Right ventricle myocardium inferior (tissue), 1 donor: Measurements from ENCODE around the gene LCORL. TPM values are rescaled to one million over a fixed set of nuclear protein-coding genes. Genes with fewer than 3 reads are reported as not detected.

Source experiments
- ATAC-seq: fragments of 200-7000 bp; cut with Tn5 transposase; one replicate; pipeline ENCODE4 v1.9.1; 2020; ENCODE audit warnings: mild to moderate bottlenecking, moderate library complexity
- DNase-seq: peaks from one replicate; pipeline ENCODE4 v3.0.0; 2021; ENCODE audit errors: missing footprints
- intact Hi-C: fragments of 100-400 bp; cut with DNase I; formaldehyde crosslinking; loops from one replicate; pipeline ENCODE4 v1.11.0; 2022
- total RNA-seq: library from RNA; stranded (reverse); fragmentation: NEBNext Ultra II Directional; extraction: Animal tissue kit (Norgen Biotek cat#: 25700); gene quantifications from one replicate; pipeline ENCODE4 v1.2.1, GENCODE V29; 2021
- donor health status: DM: no; HTN: yes; CAD: no; lungs with severe emphysema.

LCORL gene
- total RNA-seq, 1 donor from 2014 or later, result 8.7 TPM

DNA sequence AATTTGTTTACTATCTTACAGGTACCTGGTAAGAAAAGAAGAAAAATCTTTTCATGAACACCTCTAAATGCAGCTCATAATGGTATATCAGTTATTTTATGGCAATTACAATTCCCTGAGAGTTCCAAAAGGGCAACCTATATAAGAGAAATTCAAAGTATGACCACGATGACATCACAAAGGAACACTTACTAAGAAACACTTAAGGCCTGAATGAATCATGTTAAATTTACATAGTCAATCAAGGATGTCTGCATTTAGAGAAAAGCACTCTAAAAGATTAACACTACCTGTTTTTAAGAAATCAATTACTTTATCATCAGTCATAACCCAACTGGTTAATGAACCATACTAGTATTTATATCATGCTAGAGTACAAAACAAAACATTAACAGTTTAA, 63.9 kb downstream of the LCORL start:
- intact Hi-C loops, result no loop called here
- ATAC-seq (no peak), DNase-seq (no peak)

DNA sequence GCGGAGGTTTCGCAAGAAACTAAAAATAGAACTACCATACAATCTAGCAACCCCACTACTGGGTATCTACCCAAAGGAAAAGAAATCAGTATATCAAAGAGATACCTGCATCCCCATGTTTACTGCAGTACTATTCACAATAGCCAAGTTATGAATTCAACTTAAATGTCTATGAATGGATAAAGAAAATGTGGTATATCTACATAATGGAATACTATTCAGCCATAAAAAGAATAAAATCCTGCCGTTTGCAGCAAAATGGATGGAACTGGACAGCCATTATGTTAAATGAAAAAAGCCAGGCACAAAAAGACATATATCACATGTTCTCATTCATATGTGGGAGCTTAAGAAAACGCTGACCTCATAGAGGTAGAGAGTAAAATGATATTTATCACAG, 65.3 kb downstream of the LCORL start:
- DNase-seq, result no peak
- intact Hi-C loops, result no loop called here
- ATAC-seq, result no peak

DNA sequence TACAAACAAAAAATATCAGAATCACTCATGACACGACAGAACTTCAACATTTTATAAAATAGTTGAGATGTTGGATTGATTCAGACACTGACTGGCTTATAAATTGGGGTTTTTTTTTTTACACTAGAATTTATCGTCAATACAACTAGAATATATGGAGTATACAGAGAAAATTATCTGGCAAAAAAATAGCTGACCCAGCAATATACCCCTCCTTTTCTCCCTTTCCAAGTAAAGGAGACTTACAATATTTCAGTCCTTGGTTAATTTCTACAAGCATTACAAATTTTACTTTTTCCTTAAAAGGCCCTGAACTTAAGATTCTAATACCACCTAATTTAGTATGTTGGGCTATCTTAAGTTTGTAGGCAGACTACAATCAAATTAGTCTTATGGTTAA, 76.3 kb downstream of the LCORL start:
- intact Hi-C loops, result no loop called here
- ATAC-seq, result no peak

DNA sequence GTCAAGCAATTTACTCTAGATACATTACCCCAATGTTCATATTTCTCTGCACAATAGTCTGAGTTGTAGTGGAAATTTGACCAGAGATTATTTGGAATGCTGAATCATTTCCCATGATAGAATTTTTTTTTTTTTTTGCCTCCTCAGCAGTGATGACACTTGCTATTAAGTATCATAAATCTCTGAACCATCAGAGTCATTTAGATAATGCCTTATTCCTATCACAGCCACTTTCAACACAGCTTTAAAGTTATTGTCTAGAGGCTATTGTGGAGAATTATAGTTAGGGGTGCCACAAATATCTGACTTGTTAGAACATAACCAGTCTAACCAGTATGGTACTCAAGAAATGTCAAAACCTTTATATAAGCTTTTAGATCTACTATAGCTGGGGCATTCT, 79.8 kb downstream of the LCORL start:
- no peak for ATAC-seq

More for the DNA sequence above, 76.3 kb downstream of the LCORL start:
- no peak for DNase-seq

DNA sequence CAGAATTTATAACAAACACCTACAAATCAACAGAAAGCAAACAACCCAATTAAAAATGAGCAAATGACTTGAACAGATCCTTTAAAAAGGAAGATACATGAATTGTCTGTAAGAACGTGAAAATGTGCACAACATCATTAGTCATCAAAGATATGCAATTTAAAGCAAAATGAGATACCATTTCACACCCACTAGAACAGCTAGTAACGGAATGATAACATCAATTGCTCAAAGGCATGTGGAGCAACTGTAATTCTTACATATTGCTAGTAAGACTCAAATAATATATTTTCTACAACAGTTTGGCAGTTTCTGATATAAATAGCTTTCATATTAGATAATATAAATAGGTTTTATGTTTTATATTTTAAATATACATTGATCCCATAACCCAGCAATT, 82.5 kb downstream of the LCORL start:
- no peak for DNase-seq
- ATAC-seq, result no peak
- intact Hi-C loops, result no loop called here

More for the DNA sequence above, 79.8 kb downstream of the LCORL start:
- intact Hi-C loops, result no loop called here
- DNase-seq, result no peak

DNA sequence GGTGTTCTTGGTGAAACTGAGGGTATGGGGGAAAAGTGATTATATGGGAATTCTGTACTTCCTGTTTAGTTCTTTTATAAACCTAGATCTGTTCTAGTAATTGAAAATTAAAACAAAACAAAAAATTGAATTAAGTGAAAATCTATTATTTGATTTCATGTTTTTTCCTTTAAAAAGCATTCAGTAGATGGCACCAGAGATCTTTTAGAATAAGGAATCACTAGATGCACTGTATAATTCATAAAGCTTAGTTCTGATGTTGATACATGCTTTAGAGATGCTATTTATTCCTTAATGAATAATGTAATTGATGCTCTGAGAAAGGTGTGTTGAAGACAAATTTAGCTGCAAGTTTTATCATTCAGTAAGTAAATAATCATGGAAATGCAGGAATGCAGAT, 87.3 kb downstream of the LCORL start:
- intact Hi-C loops, result no loop called here
- DNase-seq (no peak), ATAC-seq (no peak)

DNA sequence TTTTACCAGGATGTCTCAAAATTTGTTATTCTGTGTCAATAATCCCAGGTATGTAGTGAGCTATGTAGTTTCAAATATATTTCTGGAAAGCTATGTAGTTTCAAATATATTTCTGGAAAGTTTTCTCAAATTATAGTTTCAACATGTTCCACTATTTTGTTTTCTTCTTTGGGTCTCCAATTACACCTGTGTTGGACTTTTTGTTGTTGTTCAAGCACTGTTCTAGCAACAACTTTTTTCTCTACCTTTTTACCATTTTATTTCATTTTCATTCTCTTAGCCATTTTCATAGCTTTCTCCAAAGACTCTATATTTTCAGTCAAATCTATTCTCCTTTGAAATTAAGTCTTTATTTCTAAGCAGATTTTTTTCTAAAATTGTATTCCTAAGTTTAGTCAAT, 88.4 kb downstream of the LCORL start:
- DNase-seq (no peak), ATAC-seq (no peak)
- intact Hi-C loops, result no loop called here

DNA sequence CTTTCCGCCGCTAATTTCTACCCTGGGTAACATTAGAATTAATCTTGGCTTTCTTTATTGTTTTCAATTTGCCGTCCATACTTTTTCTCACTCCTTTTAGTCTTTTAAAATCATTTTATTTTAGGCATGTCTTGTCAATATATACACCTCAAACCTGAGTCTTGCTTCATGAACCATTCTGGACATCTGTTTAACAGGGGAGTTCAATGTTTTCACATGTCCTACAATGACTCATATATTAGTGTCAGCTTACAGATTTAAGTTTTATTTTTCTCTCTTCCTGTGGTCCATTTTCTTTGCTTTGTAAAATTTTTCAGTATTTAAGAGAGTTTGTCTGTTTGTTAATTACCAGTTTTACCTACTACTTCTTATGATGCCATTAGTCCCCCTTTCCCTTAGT, 89.5 kb downstream of the LCORL start:
- ATAC-seq (no peak), DNase-seq (no peak)
- intact Hi-C loops, result no loop called here

DNA sequence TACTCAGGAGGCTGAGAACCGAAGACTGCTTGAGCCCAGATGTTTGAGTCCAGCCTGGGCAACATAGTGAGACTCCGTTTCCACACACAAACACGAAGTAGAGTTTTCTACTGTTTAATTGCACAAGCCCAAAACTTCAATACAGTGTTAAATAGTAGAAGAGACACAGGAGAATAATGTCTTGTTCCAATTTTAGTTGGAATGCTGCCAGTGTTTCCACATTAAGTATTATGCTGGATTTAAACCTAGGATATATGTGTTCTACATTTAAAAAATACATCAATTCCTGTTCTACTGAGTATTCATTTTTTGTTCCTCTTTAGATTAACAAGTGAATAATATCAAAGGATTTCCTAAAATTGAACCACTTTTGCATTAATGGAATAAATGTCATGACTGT, 91.3 kb downstream of the LCORL start:
- intact Hi-C loops, result no loop called here
- ATAC-seq (no peak), DNase-seq (no peak)

DNA sequence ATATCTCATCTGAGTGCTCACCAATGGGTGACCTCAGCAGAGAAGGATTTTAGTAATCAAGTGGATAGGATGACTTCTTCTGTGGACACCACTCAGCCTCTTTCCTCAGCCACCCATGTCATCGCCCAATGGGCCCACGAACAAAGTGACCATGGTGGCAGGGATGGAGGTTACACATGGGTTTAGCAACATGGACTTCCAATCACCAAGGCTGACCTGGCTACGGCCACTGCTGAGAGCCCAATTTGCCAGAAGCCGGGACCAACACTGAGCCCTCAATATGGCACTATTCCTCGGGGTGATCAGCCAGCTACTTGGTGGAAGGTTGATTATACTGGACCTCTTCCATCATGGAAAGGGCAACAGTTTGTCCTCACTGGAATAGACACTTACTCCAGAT, 97.4 kb downstream of the LCORL start:
- intact Hi-C loops, result no loop called here
- ATAC-seq (no peak), DNase-seq (peak; percentile 52)

DNA sequence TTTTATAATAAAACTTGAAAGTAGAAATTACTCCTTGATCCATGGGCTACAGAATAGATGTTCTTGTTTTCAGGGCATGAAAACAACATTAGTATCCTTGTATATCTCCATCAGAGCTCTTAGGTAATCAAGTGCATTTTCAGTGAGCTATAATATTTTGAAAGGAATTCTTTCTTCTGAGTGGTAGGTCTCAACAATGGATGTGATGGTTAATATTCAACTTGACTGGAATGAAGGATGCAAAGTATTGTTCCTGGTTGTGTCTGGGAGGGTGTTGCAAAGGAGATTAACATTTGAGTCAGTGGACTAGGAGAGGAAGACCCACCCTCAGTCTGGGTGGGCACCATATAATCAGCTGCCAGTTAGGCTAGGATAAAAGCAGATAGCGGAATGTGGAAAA, 100.1 kb downstream of the LCORL start:
- intact Hi-C loops, result no loop called here
- no peak for DNase-seq
- ATAC-seq, result no peak

DNA sequence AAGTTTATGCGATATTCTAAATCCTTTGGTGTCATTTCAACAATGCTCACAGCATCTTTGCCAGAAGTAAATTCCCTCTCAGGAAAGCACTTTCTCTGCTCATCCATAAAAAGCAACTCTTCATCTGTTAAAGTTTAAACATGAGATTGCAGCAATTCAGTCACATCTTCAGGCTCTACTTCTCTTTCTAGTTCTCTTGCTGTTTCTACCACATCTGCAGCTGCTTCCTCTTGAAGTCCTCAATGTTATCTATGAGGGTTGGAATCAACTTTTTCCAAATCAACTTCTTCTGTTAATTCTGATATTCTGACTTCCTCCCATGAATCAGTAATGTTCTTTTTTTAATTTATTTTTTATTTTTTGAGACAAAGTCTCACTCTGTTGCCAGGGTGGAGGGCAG, 100.9 kb downstream of the LCORL start:
- intact Hi-C loops, result no loop called here
- ATAC-seq (no peak), DNase-seq (no peak)

DNA sequence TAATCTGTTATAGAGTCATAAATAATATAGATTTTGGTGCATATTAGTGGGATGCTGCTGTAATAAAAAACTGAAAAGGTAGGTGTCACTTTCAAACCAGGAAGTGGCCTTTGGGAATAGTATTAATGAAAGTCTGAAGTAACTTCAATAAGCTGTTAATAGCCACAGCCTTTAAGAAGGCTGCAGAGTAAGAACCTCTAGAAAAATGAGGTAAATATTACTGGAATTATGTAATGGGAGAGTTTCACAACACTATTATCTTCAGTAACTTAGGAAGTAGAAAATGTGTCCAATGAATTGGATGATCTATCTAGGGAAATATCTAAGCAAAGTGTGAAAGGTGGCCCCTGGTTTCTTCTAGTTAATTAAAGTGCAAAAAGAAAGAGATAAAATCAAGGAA, 106.1 kb downstream of the LCORL start:
- intact Hi-C loops, result no loop called here
- DNase-seq, result no peak
- no peak for ATAC-seq

DNA sequence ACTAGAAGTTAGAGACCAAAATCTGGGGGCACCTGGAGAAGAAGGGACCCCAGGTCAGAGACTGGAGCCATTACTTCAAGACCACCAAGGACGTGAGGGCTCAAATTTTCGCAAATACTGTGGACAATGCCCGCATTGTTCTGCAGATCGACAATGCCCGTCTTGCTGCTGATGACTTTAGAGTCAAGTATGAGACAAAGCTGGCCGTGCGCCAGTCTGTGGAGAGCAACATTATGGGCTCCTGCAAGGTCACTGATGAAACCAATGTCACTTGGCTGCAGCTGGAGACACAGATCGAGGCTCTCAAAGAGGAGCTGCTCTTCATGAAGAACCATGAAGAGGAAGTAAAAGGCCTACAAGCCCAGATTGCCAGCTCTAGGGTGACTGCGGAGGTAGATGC, 109.5 kb downstream of the LCORL start:
- intact Hi-C loops, result no loop called here
- DNase-seq (no peak), ATAC-seq (no peak)

DNA sequence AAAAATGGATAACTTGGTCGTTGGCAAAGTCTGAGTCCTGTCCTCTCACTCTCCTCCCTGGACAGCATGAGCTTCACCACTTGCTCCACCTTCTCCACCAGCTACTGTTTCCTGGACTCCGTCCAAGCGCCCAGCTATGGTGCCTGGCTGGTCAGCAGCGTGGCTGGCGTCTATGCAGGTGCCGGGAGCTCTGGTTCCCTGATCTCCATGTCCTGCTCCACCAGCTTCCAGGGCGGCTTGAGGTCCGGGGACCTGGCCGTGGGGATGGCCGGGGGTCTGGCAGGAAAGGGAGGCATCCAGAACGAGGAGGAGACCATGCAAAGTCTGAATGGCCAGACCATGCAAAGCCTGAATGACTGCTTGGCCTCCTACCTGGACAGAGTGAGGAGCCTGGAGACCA, 109.9 kb downstream of the LCORL start:
- DNase-seq, result no peak
- intact Hi-C loops, result no loop called here
- ATAC-seq, result no peak

DNA sequence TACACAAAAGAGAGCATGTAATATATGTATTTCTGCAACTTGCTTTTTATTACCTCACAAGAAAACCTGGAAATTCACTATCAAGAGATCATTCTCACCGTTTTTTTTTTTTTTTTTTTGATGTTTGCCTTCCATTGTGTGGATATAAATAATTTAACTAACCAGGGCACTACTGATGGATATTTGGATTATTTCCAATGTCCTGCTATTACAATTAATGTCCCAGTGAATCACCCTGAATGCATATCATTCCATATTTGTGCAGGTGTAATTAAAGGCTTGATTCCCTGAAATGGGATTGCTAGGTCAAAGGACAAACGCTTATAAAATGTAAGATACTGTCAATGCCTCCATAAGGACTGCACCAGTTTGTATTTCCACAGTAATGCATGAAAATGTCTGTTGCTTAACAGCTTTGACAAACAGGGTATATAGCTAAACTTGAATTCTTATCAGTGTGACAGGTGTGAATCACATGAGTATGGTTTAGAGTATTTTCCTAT, 123.0 kb downstream of the LCORL start:
- DNase-seq, result no peak
- intact Hi-C loops, result no loop called here
- no peak for ATAC-seq

DNA sequence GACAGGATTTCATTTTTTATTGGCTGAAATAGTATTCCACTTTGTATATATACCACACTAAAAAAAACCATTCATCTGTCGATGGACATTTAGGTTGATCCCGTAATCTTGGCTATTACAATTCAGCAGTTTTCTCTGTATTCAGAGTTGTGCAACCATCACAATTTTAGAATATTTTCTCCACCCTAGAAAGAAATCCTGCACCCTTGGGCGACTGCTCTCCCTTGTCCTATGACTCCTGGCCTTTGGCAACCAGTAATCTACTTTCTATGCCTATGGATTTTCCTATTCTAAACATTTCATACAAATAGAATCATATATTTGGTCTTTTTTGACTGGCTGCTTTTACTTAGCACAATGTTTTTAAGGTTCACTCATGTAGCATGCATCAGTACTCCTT, 126.1 kb downstream of the LCORL start:
- ATAC-seq (no peak), DNase-seq (no peak)
- intact Hi-C loops, result no loop called here

DNA sequence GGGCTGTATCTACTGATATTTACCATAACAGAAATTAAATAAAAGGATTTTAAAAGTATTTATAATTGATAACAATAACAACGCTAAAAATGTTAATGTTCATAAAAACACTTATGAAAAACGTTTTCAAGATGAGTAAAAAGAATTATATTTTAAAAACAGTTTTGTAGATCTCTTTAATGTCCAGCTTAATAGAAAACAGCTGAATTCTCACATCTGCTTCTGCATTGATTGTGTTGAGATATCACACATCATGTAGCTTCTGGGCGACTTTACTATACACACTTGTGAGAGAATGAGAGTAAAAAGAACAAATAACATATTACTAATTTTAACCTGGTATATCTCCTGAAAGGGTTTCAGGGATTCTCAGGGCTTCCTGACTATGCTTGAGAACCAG, 127.1 kb downstream of the LCORL start:
- intact Hi-C loops, result no loop called here
- DNase-seq (no peak), ATAC-seq (no peak)

DNA sequence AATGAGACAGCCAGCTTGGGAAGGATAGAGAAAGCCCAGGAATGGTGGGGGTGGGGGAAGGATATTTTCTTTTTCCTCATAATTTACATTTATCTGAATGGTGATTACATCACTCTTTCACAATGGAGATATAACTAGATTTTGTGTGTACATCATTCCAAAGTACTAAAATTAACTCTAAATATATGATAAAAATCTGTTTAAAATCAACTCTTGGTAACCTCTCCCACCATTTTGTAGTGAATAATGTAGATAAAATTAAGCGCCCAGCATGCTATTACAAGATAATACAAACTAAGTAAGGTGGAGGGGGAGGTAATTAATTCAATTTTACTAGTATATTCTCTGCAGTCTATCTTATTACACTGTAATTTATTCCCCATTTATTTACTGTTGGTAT, 131.9 kb downstream of the LCORL start:
- no peak for ATAC-seq
- no peak for DNase-seq
- intact Hi-C loops, result no loop called here

DNA sequence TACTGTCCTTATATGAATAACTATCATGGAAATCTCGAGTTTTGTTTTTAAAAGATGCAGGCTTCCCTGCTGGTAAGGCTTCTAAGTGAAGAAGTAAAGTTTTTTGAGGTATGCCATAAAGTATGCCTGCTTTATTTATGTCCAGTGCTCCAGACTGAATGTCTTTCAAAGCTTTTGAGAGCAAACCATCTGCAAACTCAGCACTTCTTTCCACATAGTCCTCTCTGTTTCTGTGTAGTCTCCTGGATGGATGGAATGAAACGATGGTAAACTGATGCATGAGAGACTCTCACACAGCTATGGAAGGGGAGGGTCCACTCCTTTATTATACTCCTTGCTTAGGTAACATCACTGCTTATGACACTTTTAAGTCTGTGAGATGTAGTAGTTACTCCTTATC, 137.0 kb downstream of the LCORL start:
- DNase-seq (no peak), ATAC-seq (no peak)
- intact Hi-C loops, result no loop called here

DNA sequence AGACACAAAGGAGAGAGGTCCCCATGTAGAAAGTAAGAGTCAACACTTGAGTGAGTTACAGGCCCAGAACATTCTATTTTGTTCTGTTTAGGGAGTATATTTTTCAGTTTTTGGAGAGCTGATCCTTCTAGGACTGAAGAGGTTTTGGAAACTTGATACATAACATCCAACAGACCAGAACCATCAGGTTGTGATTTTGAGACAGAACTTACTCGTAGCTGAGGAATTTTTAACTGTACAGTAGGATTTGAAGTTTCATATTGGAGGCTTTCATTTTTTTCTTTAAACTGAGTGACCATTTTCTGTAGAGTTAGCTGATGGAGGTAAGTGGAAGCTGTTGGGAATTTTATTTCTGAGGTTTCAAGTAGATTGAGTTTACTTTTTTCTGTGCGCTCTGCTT, 137.5 kb downstream of the LCORL start:
- no peak for DNase-seq
- ATAC-seq, result no peak
- intact Hi-C loops, result no loop called here

DNA sequence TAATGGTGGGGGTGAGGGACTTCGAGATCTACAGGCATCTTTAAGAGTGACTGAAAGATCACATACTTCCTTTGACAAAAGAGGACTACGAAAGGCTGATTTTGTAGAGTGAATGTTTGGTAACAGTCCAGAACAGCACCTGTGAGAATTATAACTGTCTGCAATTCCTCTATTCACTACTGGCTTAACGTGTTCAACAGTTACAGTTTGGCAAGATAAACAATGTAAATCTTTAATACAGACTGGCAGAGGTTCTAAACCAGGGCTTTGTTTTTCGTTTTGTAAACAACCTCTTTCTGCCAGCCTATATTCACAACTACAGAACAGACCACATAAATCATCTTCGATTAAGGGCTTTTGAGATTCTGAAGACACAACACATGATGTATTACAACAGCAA, 143.9 kb downstream of the LCORL start:
- DNase-seq, result no peak
- intact Hi-C loops, result no loop called here
- no peak for ATAC-seq
